ENCODE results near the gene SLC2A11.

The SLC2A11 gene

DNA sequence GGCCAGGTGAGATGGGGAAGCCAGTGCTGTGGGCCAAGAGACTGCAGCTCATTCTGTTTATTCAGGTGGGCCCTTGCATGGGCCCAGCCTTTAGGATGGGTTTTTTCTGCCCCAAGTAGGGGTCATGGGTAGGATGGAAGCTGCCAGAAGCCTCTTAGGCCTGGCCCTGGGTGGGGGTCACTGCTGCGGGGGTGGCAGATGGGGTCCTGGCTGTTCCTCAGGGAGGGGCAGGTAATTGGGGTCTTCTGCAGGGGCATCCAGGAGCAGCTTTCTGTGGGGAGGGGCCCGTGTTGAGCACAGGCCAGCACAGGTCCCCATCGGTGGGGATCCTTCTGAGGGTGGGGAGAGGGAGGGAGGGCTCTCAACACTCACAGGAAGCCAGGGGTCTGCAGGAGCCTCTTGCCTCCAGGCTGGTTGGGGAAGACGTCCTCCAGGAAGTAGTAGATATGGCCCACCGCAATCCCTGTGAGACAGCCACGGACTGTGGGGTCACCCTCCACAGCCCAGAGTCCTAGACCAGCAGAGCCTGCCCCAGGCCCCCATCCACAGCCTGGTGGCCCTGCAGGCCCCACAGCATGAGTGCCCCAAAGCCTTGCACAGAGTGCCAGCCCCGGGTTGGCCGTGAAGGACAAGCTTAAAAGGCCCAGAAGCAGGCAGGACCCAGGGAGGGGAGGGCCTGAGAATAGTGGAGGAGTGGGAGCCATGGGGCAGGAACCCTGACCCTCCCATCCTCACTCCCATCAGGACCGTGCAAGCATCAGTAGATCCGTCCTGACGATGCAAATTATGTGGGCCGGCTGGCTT, 20.8 kb upstream of the SLC2A11 start:
- Histone ChIP-seq H3K9me3 (ENCODE audit: insufficient read depth, low read length) (no peaks in the 10 kb centered on the region), H3K36me3 (ENCODE audit: low read length) (no peaks in the 10 kb centered on the region), H3K4me2 (ENCODE audit: low read depth, low read length, poor library complexity, severe bottlenecking) (peak overlapping the region; percentile 64), H3K9me2 (replicated peaks; ENCODE audit: insufficient read depth, low read length) (no peaks in the 10 kb centered on the region), H3K9ac (ENCODE audit: low read length) (peak overlapping the region; percentile 53; the same call in 1 of the 2 replicates), H2AFZ (ENCODE audit: low read depth, low read length, severe bottlenecking) (no peak overlapping the region), H3K4me3 (ENCODE audit: insufficient read depth, low read length, poor library complexity, severe bottlenecking) (no peak overlapping the region), H3F3A (ENCODE audit: insufficient read depth) (peaks cover 20% of the 10 kb centered on the region; the same call in 1 of the 2 replicates), H4K20me1 (ENCODE audit: low read depth, low read length) (no peaks in the 10 kb centered on the region; the same call in 1 of the 2 replicates), H3K27me3 (ENCODE audit: low read length) (no peaks in the 10 kb centered on the region), H3K79me2 (ENCODE audit: insufficient read depth, low read length) (peaks cover 8% of the 10 kb centered on the region), H3K27ac (ENCODE audit: low read depth, low read length) (peak overlapping the region; percentile 90)
- TF ChIP-seq, protein P1, sequence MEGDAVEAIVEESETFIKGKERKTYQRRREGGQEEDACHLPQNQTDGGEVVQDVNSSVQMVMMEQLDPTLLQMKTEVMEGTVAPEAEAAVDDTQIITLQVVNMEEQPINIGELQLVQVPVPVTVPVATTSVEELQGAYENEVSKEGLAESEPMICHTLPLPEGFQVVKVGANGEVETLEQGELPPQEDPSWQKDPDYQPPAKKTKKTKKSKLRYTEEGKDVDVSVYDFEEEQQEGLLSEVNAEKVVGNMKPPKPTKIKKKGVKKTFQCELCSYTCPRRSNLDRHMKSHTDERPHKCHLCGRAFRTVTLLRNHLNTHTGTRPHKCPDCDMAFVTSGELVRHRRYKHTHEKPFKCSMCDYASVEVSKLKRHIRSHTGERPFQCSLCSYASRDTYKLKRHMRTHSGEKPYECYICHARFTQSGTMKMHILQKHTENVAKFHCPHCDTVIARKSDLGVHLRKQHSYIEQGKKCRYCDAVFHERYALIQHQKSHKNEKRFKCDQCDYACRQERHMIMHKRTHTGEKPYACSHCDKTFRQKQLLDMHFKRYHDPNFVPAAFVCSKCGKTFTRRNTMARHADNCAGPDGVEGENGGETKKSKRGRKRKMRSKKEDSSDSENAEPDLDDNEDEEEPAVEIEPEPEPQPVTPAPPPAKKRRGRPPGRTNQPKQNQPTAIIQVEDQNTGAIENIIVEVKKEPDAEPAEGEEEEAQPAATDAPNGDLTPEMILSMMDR (IDR thresholded peaks at IDR 0.05; ENCODE audit: insufficient read depth, low read length, poor library complexity, severe bottlenecking): no peak
- no peak for TF ChIP-seq EZH2phosphoT487 (conservative IDR thresholded peaks at IDR 0.05; ENCODE audit: low read length)

DNA sequence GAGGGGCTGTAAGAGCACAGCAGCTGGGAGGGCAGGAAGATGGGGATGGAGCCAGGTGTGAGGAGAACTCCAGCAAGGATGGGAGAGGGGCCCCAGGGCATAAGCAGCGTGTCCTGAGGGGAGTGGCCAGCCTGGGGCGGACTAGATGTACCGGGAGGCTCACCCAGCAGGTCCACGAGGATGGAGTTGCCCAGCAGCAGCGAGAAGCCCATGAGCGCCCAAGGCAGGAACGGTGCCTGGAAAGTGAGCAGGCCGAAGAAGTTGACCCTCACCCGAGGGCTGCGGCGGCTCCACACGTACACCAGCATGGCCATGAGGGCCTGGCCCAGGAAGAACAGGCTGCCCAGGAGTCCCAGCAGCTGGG, 20.2 kb upstream of the SLC2A11 start:
- no peak overlapping the region for H3K4me3 ChIP-seq (ENCODE audit: insufficient read depth, low read length, poor library complexity, severe bottlenecking)
- H3K36me3 ChIP-seq (ENCODE audit: low read length): no peaks in the 10 kb centered on the region
- no peak for TF ChIP-seq EZH2phosphoT487 (conservative IDR thresholded peaks at IDR 0.05; ENCODE audit: low read length)
- TF ChIP-seq, protein P1 (IDR thresholded peaks at IDR 0.05; ENCODE audit: insufficient read depth, low read length, poor library complexity, severe bottlenecking): no peak
- no peaks in the 10 kb centered on the region; the same call in 1 of the 2 replicates for H4K20me1 ChIP-seq (ENCODE audit: low read depth, low read length)
- peaks cover 20% of the 10 kb centered on the region; the same call in 1 of the 2 replicates for H3F3A ChIP-seq (ENCODE audit: insufficient read depth)
- H3K9ac ChIP-seq (ENCODE audit: low read length): peak overlapping the region; percentile 53
- peak overlapping the region; percentile 90 for H3K27ac ChIP-seq (ENCODE audit: low read depth, low read length)
- peak overlapping the region; percentile 64 for H3K4me2 ChIP-seq (ENCODE audit: low read depth, low read length, poor library complexity, severe bottlenecking)
- no peaks in the 10 kb centered on the region for H3K27me3 ChIP-seq (ENCODE audit: low read length)
- H3K79me2 ChIP-seq (ENCODE audit: insufficient read depth, low read length): peaks cover 4% of the 10 kb centered on the region
- H3K9me3 ChIP-seq (ENCODE audit: insufficient read depth, low read length): no peaks in the 10 kb centered on the region
- no peaks in the 10 kb centered on the region for H3K9me2 ChIP-seq (replicated peaks; ENCODE audit: insufficient read depth, low read length)
- H2AFZ ChIP-seq (ENCODE audit: low read depth, low read length, severe bottlenecking): no peak overlapping the region

DNA sequence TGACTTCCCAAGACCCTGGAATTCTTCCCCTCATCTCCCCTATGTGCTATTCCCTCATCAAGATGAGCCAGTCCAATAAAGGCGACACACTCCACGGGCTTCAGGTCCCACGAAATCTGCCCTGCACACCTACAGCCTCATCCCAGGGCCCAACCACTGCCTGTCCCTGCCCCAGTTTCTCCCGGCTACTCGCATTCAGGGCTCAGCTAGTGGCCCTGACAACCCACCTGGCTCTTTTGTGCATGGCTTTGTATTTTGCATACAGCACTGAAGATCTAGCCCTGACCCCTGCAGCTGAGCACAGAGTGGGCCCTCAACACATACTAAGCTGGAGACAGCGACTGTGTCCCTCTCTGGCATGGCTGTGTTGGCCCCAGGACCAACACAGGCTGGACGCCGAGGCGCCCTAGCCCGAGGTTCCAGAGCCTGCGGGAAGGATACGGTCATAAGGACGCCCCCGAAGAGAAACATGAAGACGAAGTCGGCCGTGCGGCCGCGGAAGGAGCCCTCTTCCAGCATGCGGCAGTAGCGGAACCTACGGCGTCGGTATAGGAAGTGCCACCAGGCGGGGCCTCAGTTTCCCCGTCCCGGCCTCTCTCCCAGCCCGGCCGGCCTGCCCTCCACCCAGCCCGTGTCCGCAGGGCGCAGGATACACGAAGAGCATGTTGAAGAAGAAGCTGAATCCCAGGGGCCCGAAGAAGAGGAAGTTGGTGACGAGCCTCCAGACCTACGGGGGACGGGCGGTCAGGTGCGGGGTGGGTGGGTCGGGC, 19.6 kb upstream of the SLC2A11 start:
- Histone ChIP-seq H4K20me1 (ENCODE audit: low read depth, low read length) (no peaks in the 10 kb centered on the region; the same call in 1 of the 2 replicates), H3K27ac (ENCODE audit: low read depth, low read length) (peak overlapping the region; percentile 90), H2AFZ (ENCODE audit: low read depth, low read length, severe bottlenecking) (no peak overlapping the region), H3F3A (ENCODE audit: insufficient read depth) (peaks cover 20% of the 10 kb centered on the region; the same call in 1 of the 2 replicates), H3K9ac (ENCODE audit: low read length) (peak overlapping the region; percentile 53), H3K9me2 (replicated peaks; ENCODE audit: insufficient read depth, low read length) (no peaks in the 10 kb centered on the region), H3K4me3 (ENCODE audit: insufficient read depth, low read length, poor library complexity, severe bottlenecking) (peak overlapping the region; percentile 41), H3K79me2 (ENCODE audit: insufficient read depth, low read length) (no peaks in the 10 kb centered on the region), H3K27me3 (ENCODE audit: low read length) (no peaks in the 10 kb centered on the region), H3K36me3 (ENCODE audit: low read length) (no peaks in the 10 kb centered on the region), H3K4me2 (ENCODE audit: low read depth, low read length, poor library complexity, severe bottlenecking) (peak overlapping the region; percentile 64), H3K9me3 (ENCODE audit: insufficient read depth, low read length) (no peaks in the 10 kb centered on the region)
- no peak for TF ChIP-seq EZH2phosphoT487 (conservative IDR thresholded peaks at IDR 0.05; ENCODE audit: low read length)
- TF ChIP-seq, protein P1 (IDR thresholded peaks at IDR 0.05; ENCODE audit: insufficient read depth, low read length, poor library complexity, severe bottlenecking): no peak

Measured in SU-DHL-6 (cell line).